Stomach (tissue), 9 donors: ENCODE results near the gene CD99L2. TPM values are rescaled to one million over a fixed set of nuclear protein-coding genes. Genes with fewer than 3 reads are reported as not detected.

Experiments
- DNase-seq, 2 donors: peaks; one replicate each; pipeline versions ENCODE4 v3.0.0 to v3.0.0-alpha.2; 2013 to 2019
- H3K27ac ChIP-seq, 5 donors: fragments of 200-600 bp in 4 of 5; sonication (generic) in 4 of 5; one replicate each; pipeline ENCODE4 v1.5.1; 2013 to 2019; ENCODE audit warnings: mild to moderate bottlenecking in 1 of 5, moderate library complexity in 1 of 5
- H3K27me3 ChIP-seq, 3 donors: fragments of 200-600 bp; sonication (generic); one replicate each; pipeline ENCODE4 v1.5.1; 2017 to 2019; ENCODE audit warnings: mixed run types in 1 of 3
- H3K36me3 ChIP-seq, 4 donors: fragments of 200-600 bp; sonication (generic); 1 replicate in 3 of 4; 2 replicates in 1 of 4; pipeline ENCODE4 v1.5.1; 2016 to 2019
- H3K4me1 ChIP-seq, 4 donors: fragments of 200-600 bp; sonication (generic); one replicate each; pipeline ENCODE4 v1.5.1; 2016 to 2019
- H3K4me3 ChIP-seq, 4 donors: fragments of 200-600 bp; sonication (generic) in 3 of 4; one replicate each; pipeline ENCODE4 v1.5.1; 2016 to 2019; ENCODE audit warnings: mild to moderate bottlenecking in 1 of 4
- H3K9me3 ChIP-seq, 4 donors: fragments of 200-600 bp; sonication (generic); one replicate each; pipeline ENCODE4 v1.5.1; 2016 to 2019
- EP300 ChIP-seq: sonication (generic); formaldehyde crosslinking; IDR thresholded peaks from one replicate; pipeline ENCODE4 v1.6.1; 2017; ENCODE audit warnings: antibody characterized with exemption
- POLR2A ChIP-seq, 4 donors: fragments of 450-650 bp; IDR thresholded peaks; one replicate each; pipeline ENCODE4 v1.6.1; 2016; ENCODE audit warnings: antibody characterized with exemption in 4 of 4, control low read depth in 2 of 4, mild to moderate bottlenecking in 1 of 4, moderate library complexity in 1 of 4
- POLR2AphosphoS5 ChIP-seq, 3 donors: sonication (generic); formaldehyde crosslinking; IDR thresholded peaks; one replicate each; pipeline ENCODE4 v1.6.1; 2016; ENCODE audit warnings: antibody characterized with exemption in 3 of 3
- WGBS, 5 donors: extraction: QIAGEN DNeasy Blood & Tissue Kit in 3 of 5; methylation state at CpG; one replicate each; pipeline versions ENCODE4 v1.1.5 to v1.1.7; 2013 to 2018; 5-methylcytosine and 5-hydroxymethylcytosine counted together
- intact Hi-C: fragments of 100-400 bp; cut with DNase I; formaldehyde crosslinking; loops from one replicate; pipeline ENCODE4 v1.15.1; 2023; ENCODE audit warnings: low total_unique reads
- polyA plus RNA-seq, 3 donors: library from polyadenylated mRNA; stranded (reverse); fragments of 200-250 nt; gene quantifications; one replicate each; pipeline ENCODE4 v1.2.3, GENCODE V29; 2013
- total RNA-seq, 5 donors: library from RNA; depleted of rRNA; stranded (reverse); fragments of >200 nt; gene quantifications; one replicate each; pipeline versions ENCODE4 v1.1.0 to v1.2.3, GENCODE V29; 2014 to 2016
- TF ChIP-seq, protein P1 (sequence below), 7 experiments: fragments of 450-650 bp in 4 of 7; fragments of 200-600 bp in 3 of 7; sonication (generic) in 3 of 7; IDR thresholded peaks; one replicate each; pipeline ENCODE4 v1.5.1; 2016 to 2019; ENCODE audit warnings: antibody characterized with exemption in 7 of 7, control low read depth in 2 of 7, mild to moderate bottlenecking in 1 of 7
- donor health status: healthy with polysubstance abuse.
- donor health status: Bipolar disorder and iron deficiency.
- donor health status: healthy.

Gene CD99L2
- total and polyA plus RNA-seq, 8 donors, result 3.5 to 40.6 (median 13.7) TPM

DNA sequence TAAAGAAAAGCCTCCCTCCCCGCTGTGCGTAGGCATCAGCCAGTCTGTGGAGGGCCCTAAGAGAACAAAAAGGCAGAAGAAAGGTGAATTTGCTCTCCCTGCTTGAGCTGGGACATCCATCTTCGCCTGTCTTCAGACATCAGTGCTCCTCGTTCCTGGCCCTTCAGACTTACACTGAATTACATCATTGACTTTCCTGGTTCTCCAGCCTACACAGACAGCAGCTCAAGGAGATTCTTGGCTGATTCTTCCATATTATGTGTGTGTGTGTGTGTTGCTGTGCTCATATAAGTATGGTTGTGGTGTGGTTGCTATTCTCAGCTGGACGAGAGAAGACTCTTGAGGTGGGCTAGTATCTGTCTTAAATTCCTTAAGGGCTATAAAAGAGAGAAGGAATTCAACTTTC, 35.5 kb upstream of the CD99L2 start:
- 42 to 63% (median 54%) methylated on average over 5 of the region's 5 CpGs for WGBS, 5 donors
- H3K4me1 ChIP-seq, result no peaks in the 10 kb centered on the region
- H3K27ac ChIP-seq, result no peak overlapping the region
- intact Hi-C loops, result no loop called here
- DNase-seq, result no peak
- H3K27me3 ChIP-seq, result peaks cover 0 to 6% (median 0%) of the 10 kb centered on the region in 3 donors
- no peak overlapping the region for H3K4me3 ChIP-seq
- H3K9me3 ChIP-seq, result peaks cover 0 to 14% (median 4%) of the 10 kb centered on the region in 4 donors
- TF ChIP-seq, protein P1, sequence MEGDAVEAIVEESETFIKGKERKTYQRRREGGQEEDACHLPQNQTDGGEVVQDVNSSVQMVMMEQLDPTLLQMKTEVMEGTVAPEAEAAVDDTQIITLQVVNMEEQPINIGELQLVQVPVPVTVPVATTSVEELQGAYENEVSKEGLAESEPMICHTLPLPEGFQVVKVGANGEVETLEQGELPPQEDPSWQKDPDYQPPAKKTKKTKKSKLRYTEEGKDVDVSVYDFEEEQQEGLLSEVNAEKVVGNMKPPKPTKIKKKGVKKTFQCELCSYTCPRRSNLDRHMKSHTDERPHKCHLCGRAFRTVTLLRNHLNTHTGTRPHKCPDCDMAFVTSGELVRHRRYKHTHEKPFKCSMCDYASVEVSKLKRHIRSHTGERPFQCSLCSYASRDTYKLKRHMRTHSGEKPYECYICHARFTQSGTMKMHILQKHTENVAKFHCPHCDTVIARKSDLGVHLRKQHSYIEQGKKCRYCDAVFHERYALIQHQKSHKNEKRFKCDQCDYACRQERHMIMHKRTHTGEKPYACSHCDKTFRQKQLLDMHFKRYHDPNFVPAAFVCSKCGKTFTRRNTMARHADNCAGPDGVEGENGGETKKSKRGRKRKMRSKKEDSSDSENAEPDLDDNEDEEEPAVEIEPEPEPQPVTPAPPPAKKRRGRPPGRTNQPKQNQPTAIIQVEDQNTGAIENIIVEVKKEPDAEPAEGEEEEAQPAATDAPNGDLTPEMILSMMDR (IDR thresholded peaks at IDR 0.05), result no peak
- TF ChIP-seq POLR2AphosphoS5 (IDR thresholded peaks at IDR 0.05) (no peak), POLR2A (IDR thresholded peaks at IDR 0.05) (no peak), EP300 (no peak)
- H3K36me3 ChIP-seq, result no peaks in the 10 kb centered on the region

DNA sequence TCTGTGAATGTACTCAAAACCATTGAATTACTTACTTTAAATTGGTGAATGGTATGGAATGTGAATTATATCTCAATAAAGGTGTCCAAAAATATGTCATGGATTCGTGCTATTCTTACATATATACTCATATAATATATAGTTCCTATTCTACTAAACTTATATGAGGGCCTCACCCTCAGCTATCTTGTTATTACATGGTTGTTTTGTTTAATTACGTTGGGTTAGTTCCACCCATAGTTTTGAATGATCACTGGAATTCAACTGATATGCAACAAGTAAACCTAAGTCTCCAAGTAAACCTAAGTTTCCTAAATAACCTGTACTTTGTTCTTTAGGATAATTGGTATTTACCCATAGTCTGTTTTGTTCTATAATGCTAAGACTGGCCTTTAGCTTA, 30.6 kb upstream of the CD99L2 start:
- TF ChIP-seq EP300, result no peak
- TF ChIP-seq, protein P1 (IDR thresholded peaks at IDR 0.05), result no peak
- no peak for TF ChIP-seq POLR2AphosphoS5 (IDR thresholded peaks at IDR 0.05)
- no peak for TF ChIP-seq POLR2A (IDR thresholded peaks at IDR 0.05)
- Histone ChIP-seq H3K4me3 (no peak overlapping the region), H3K4me1 (no peaks in the 10 kb centered on the region), H3K9me3 (peaks cover 0 to 5% (median under 1%) of the 10 kb centered on the region in 4 donors), H3K27ac (no peak overlapping the region), H3K27me3 (no peaks in the 10 kb centered on the region), H3K36me3 (no peaks in the 10 kb centered on the region)
- intact Hi-C loops, result no loop called here
- 51 to 68% (median 62%) methylated on average over 2 of the region's 2 CpGs for WGBS, 5 donors
- no peak for DNase-seq

DNA sequence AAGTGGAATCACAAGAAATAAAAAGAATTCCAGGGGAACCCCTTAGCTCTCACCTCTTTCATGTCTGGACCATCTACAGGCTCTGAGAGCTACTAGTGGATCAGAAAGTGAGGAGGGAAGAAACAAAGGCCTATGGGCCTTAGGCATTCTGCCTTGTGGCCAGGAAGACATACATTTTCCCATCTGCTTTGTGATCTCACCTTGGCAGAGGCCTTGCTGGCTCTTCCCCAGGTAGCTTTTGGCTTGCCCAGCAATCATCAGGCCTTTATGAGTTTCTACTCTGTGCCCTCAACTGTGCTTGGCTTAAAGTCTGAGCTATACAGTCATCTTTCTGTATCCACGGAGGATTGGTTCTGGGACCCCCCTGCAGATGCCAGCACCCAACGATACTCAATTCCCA, 28.3 kb upstream of the CD99L2 start:
- Histone ChIP-seq H3K27me3 (no peaks in the 10 kb centered on the region), H3K9me3 (peaks cover 0 to 10% (median 3%) of the 10 kb centered on the region in 4 donors), H3K4me1 (no peaks in the 10 kb centered on the region), H3K4me3 (no peak overlapping the region), H3K27ac (no peak overlapping the region), H3K36me3 (no peaks in the 10 kb centered on the region)
- TF ChIP-seq POLR2A (IDR thresholded peaks at IDR 0.05) (no peak), EP300 (no peak), POLR2AphosphoS5 (IDR thresholded peaks at IDR 0.05) (no peak)
- TF ChIP-seq, protein P1 (IDR thresholded peaks at IDR 0.05), result no peak
- 85 to 100% (median 93%) methylated on average over 2 of the region's 2 CpGs for WGBS, 5 donors
- no peak for DNase-seq
- intact Hi-C loops, result no loop called here

DNA sequence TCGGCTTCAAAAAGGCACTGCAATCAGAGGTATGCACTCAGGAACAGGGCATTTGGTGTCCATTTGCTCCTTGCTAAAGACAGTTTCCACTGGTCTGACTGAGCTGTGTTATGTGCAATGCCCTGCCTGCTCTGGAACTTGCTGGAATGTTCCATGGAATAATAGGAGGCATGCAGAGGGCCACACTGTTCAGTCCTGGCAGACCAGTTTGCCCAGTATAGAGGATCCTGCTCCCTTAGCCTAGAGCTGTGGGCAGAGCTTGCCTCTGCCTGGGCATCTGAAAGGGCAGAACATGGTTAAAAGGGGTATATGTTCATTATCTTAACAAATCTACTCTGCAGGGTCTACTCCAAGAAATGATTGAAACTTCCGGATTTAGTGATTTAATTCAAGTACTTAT, 27.8 kb upstream of the CD99L2 start:
- H3K36me3 ChIP-seq, result no peaks in the 10 kb centered on the region
- no peaks in the 10 kb centered on the region for H3K27me3 ChIP-seq
- no peak for DNase-seq
- no peaks in the 10 kb centered on the region for H3K4me1 ChIP-seq
- H3K9me3 ChIP-seq, result peaks cover 0 to 10% (median 3%) of the 10 kb centered on the region in 4 donors
- H3K27ac ChIP-seq, result no peak overlapping the region
- no peak overlapping the region for H3K4me3 ChIP-seq
- TF ChIP-seq, protein P1 (IDR thresholded peaks at IDR 0.05), result no peak
- TF ChIP-seq POLR2A (IDR thresholded peaks at IDR 0.05), result no peak
- TF ChIP-seq EP300, result no peak
- no peak for TF ChIP-seq POLR2AphosphoS5 (IDR thresholded peaks at IDR 0.05)
- 69 to 94% (median 85%) methylated on average over 2 of the region's 2 CpGs for WGBS, 5 donors
- intact Hi-C loops, result no loop called here
